Nephron (organoid): ENCODE results near the gene PKP3.
A peak's percentile ranks its signal among the peaks of the same experiment; 100 is the strongest.

Experiments used
- H3K27ac Mint-ChIP-seq, 3 experiments: 2 replicates each; pipeline ENCODE4 v1.8.0; 2020; ENCODE audit warnings: mixed read lengths in 3 of 3, mild to moderate bottlenecking in 2 of 3, moderate library complexity in 1 of 3
- H3K27me3 Mint-ChIP-seq: 2 replicates; pipeline ENCODE4 v1.8.0; 2021; ENCODE audit warnings: low read depth, mild to moderate bottlenecking, moderate library complexity, mixed read lengths
- H3K36me3 Mint-ChIP-seq: 2 replicates; pipeline ENCODE4 v1.8.0; 2020; ENCODE audit warnings: low read depth, mixed read lengths
- H3K4me1 Mint-ChIP-seq: 2 replicates; pipeline ENCODE4 v1.8.0; 2020; ENCODE audit warnings: mixed read lengths
- H3K4me3 Mint-ChIP-seq, 3 experiments: 2 replicates each; pipeline ENCODE4 v1.8.0; 2020; ENCODE audit warnings: mild to moderate bottlenecking in 3 of 3, mixed read lengths in 3 of 3, moderate library complexity in 2 of 3
- H3K9me3 Mint-ChIP-seq: 2 replicates; pipeline ENCODE4 v1.8.0; 2020; ENCODE audit warnings: mixed read lengths
- CTCF ChIP-seq, 3 experiments: fragments of 200-600 bp; sonication (generic); IDR thresholded peaks; one replicate each; pipeline ENCODE4 v1.5.0; 2021; ENCODE audit warnings: antibody characterized with exemption in 3 of 3; ENCODE audit not compliant: unreplicated experiment in 3 of 3

The PKP3 gene

DNA sequence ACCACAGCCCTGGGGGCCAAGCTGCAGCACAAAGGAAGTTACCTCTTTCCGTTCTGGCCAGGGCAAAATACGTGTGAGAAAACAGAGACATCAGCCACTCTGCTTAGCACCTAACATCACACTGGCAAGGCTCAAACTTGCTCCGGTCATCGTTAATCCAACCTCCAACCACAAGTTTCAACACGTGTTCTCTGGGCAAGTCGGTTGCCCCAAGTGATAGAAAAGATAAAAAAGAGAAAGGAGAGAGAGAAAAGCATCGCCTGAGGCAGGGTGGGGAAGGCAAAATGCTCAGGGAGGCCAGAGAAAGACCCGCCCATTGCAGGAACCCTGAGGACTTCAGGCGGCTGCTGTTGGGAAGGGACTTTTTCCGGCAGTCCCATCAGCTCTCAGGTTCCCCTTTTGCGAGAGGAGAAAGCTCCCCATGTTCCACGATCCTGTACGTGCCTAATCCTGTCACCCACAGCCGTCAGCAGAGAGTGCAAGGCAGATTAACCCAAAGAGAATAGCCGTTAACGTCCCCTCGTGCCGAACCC lies 43.2 kb upstream of the PKP3 start:
- Mint-ChIP-seq H3K4me1 (peaks cover 42% of the 10 kb centered on the region), H3K4me3 (no peak overlapping the region), H3K27me3 (no peaks in the 10 kb centered on the region), H3K9me3 (no peaks in the 10 kb centered on the region), H3K36me3 (no peaks in the 10 kb centered on the region), H3K27ac (peak overlapping the region; percentile 75 to 83 (median 81))
- TF ChIP-seq CTCF (IDR thresholded peaks at IDR 0.05; ENCODE audit: unreplicated experiment in 3 of 3), result no peak

- H3K27me3 Mint-ChIP-seq, result no peaks in the 10 kb centered on the region
- peaks cover 42% of the 10 kb centered on the region for H3K4me1 Mint-ChIP-seq
- H3K36me3 Mint-ChIP-seq, result no peaks in the 10 kb centered on the region
- no peak overlapping the region for H3K4me3 Mint-ChIP-seq
- peak overlapping the region; percentile 75 to 83 (median 81) for H3K27ac Mint-ChIP-seq
- TF ChIP-seq CTCF (IDR thresholded peaks at IDR 0.05; ENCODE audit: unreplicated experiment in 3 of 3), result no peak
- no peaks in the 10 kb centered on the region for H3K9me3 Mint-ChIP-seq
These were observed 42.6 kb upstream of the PKP3 start for GRCh38 chr11:351411-351810.

- Mint-ChIP-seq H3K36me3 (no peaks in the 10 kb centered on the region), H3K4me1 (peaks cover 42% of the 10 kb centered on the region), H3K4me3 (no peak overlapping the region)
These were observed 41.5 kb upstream of the PKP3 start for GRCh38 chr11:352456-353031.

GRCh38 chr11:353179-353873 lies 40.7 kb upstream of the PKP3 start:
- Mint-ChIP-seq H3K4me1 (peaks cover 42% of the 10 kb centered on the region), H3K9me3 (no peaks in the 10 kb centered on the region), H3K36me3 (no peaks in the 10 kb centered on the region), H3K4me3 (peak overlapping the region; percentile 20 to 70 (median 41)), H3K27ac (peak overlapping the region in 2 of 3 experiments; percentile 99 to 100), H3K27me3 (no peaks in the 10 kb centered on the region)
- TF ChIP-seq CTCF (IDR thresholded peaks at IDR 0.05; ENCODE audit: unreplicated experiment in 3 of 3), result no peak

More at GRCh38 chr11:352456-353031, 41.5 kb upstream of the PKP3 start:
- Mint-ChIP-seq H3K27ac (peak overlapping the region in 2 of 3 experiments; percentile 99 to 100), H3K9me3 (no peaks in the 10 kb centered on the region), H3K27me3 (no peaks in the 10 kb centered on the region)
- TF ChIP-seq CTCF (IDR thresholded peaks at IDR 0.05; ENCODE audit: unreplicated experiment in 3 of 3), result no peak

DNA sequence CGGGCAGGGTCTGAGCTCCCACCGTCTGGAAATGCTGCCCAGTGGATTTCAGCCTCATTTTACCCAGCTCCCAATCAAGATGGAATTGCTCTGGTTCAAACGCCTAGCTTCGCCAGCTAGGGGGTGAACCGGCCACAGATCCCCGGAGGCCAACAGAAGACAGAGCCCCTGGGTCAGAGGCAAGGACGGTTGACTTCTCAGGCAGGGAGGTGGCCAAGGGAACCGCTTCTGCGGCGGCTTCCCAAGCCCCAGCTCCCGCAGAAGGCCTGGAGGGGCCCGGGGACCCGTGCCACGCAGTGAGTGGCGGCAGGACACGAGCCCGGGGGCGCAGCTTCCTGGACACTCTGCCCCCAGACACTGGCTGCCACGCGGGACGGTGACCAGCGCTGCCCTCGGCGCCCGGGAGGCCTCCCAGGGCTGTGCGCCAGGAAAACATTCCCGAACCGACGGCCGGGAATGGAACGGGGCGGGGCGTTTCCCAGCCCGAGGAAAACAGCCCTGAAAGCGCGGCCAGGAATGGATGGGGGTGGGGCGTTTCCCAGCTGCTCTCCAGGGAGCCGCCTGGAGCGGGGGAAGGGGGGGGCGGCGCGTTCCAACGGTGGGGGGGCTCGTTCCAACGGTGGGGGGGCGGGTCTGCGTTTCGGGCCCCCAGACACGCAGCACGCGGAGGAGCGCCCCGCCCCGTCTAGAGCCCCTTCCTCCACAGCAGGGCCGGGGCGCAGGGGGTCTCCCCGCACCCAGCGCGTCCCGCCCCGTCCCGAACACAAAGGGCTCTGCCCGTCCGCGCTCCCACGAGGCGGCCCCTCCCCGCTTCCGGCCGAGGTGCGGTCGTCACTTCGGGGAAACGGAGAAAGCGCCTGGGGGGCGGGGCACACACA lies 38.2 kb upstream of the PKP3 start:
- Mint-ChIP-seq H3K36me3 (no peaks in the 10 kb centered on the region), H3K27me3 (no peaks in the 10 kb centered on the region), H3K4me1 (peaks cover 31% of the 10 kb centered on the region), H3K27ac (peak overlapping the region in 2 of 3 experiments; percentile 99 to 100), H3K9me3 (no peaks in the 10 kb centered on the region), H3K4me3 (peak overlapping the region; percentile 61 to 67 (median 61))
- TF ChIP-seq CTCF (IDR thresholded peaks at IDR 0.05; ENCODE audit: unreplicated experiment in 3 of 3), result no peak
